Upper lobe of right lung (tissue), 1 donor: ENCODE measurements around the gene DSCAM. TPM values are rescaled to one million over a fixed set of nuclear protein-coding genes. Genes with fewer than 3 reads are reported as not detected.

ENCODE experiments used
- ATAC-seq: fragments of 200-7000 bp; cut with Tn5 transposase; one replicate; pipeline ENCODE4 v1.9.1; 2020; ENCODE audit warnings: mild to moderate bottlenecking, moderate library complexity
- DNase-seq: peaks from one replicate; pipeline ENCODE4 v3.0.0-alpha.2; 2020
- H3K27ac ChIP-seq: fragments of 200-600 bp; one replicate; pipeline ENCODE4 v1.8.0; 2022
- H3K27me3 ChIP-seq: fragments of 200-600 bp; one replicate; pipeline ENCODE4 v1.8.0; 2022; ENCODE audit warnings: mild to moderate bottlenecking
- H3K36me3 ChIP-seq: fragments of 200-600 bp; one replicate; pipeline ENCODE4 v1.8.0; 2022
- H3K4me1 ChIP-seq: fragments of 200-600 bp; one replicate; pipeline ENCODE4 v1.8.0; 2022
- H3K4me3 ChIP-seq: fragments of 200-600 bp; one replicate; pipeline ENCODE4 v1.8.0; 2022; ENCODE audit warnings: mild to moderate bottlenecking
- H3K9me3 ChIP-seq: fragments of 200-600 bp; one replicate; pipeline ENCODE4 v1.8.0; 2022
- CTCF ChIP-seq: fragments of 200-600 bp; IDR thresholded peaks from one replicate; pipeline ENCODE4 v1.8.0; 2022; ENCODE audit warnings: antibody characterized with exemption
- intact Hi-C: fragments of 100-400 bp; cut with DNase I; formaldehyde crosslinking; loops from one replicate; pipeline ENCODE4 v1.11.0; 2022
- total RNA-seq: library from RNA; stranded (reverse); fragmentation: NEBNext Ultra II Directional; extraction: Animal tissue kit (Norgen Biotek cat#: 25700); gene quantifications from one replicate; pipeline ENCODE4 v1.2.1, GENCODE V29; 2021
- donor health status: DM: no; HTN: yes; CAD: no; lungs with severe emphysema.

Gene DSCAM
- total RNA-seq, 1 donor from 2014 or later: not detected

- intact Hi-C loops: no loop called here
- DNase-seq (no peak), ATAC-seq (peak; percentile 38)
- H3K4me3 ChIP-seq: no peak overlapping the region
- no peaks in the 10 kb centered on the region for H3K9me3 ChIP-seq
- no peaks in the 10 kb centered on the region for H3K36me3 ChIP-seq
- H3K27ac ChIP-seq: no peak overlapping the region
- H3K4me1 ChIP-seq: no peaks in the 10 kb centered on the region
- no peak for TF ChIP-seq CTCF
- H3K27me3 ChIP-seq: peaks cover 14% of the 10 kb centered on the region
These were observed 5.6 kb upstream of the DSCAM start for GRCh38 chr21:40852563-40852962.

DNA sequence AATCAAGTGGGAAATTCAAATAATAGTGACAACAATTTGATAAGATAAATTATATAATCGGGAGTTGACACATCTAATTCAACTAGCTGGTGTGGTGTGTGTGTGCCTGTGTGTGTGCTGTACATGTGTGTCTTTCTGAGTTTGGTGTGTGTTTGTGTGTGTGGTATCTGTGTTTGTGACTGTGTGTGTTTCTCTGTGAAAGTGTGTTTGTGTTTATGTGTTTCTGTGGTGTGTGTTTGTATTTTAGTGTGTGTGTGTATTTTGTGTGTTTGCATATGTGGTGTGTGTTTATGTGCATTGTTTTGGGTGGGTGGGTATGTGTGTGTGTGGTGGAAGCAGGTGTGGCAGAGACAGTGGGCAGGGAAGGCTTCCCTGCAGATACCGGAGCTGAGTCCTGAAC lies 4.8 kb upstream of the DSCAM start:
- no peak for DNase-seq
- H3K27ac ChIP-seq: no peak overlapping the region
- no peak for ATAC-seq
- H3K27me3 ChIP-seq: peaks cover 21% of the 10 kb centered on the region
- intact Hi-C loops: no loop called here
- no peak overlapping the region for H3K4me3 ChIP-seq
- H3K9me3 ChIP-seq: no peaks in the 10 kb centered on the region
- H3K4me1 ChIP-seq: no peaks in the 10 kb centered on the region
- H3K36me3 ChIP-seq: no peaks in the 10 kb centered on the region
- TF ChIP-seq CTCF: no peak

GRCh38 chr21:40850071-40850470 lies 3.1 kb upstream of the DSCAM start:
- TF ChIP-seq CTCF: no peak
- peaks cover 32% of the 10 kb centered on the region for H3K27me3 ChIP-seq

DNA sequence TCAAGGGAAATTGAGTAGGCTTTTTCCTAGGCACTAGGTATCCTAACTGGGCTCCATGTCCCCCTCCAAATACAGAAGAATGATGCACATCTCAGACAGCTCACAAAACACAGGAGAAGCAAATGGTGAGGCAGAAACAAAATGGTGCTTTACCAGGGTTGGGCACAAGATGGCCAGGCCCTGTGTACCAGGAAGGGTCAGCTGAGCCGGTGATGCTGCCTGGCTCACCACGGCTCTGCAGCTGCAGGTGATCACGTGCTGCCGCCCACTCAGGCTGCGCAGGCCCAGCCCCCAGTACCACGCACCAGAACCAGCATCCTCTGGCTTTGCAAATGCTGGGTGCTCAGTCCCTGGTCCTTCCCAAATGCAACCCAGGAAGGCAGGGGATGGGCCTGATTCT lies 993 bp upstream of the DSCAM start:
- Histone ChIP-seq H3K27me3 (peaks cover 32% of the 10 kb centered on the region), H3K9me3 (no peaks in the 10 kb centered on the region), H3K36me3 (no peaks in the 10 kb centered on the region), H3K4me3 (no peak overlapping the region), H3K27ac (no peak overlapping the region), H3K4me1 (no peaks in the 10 kb centered on the region)
- DNase-seq: no peak
- ATAC-seq: no peak
- no peak for TF ChIP-seq CTCF
- intact Hi-C loops: no loop called here

More at GRCh38 chr21:40850071-40850470, 3.1 kb upstream of the DSCAM start:
- H3K36me3 ChIP-seq: no peaks in the 10 kb centered on the region
- intact Hi-C loops: no loop called here
- H3K4me3 ChIP-seq: no peak overlapping the region
- ATAC-seq (no peak), DNase-seq (no peak)
- H3K9me3 ChIP-seq: no peaks in the 10 kb centered on the region
- no peak overlapping the region for H3K27ac ChIP-seq
- no peaks in the 10 kb centered on the region for H3K4me1 ChIP-seq

- no peaks in the 10 kb centered on the region for H3K4me1 ChIP-seq
- H3K4me3 ChIP-seq: no peak overlapping the region
- H3K36me3 ChIP-seq: no peaks in the 10 kb centered on the region
- no peaks in the 10 kb centered on the region for H3K9me3 ChIP-seq
- no peak overlapping the region for H3K27ac ChIP-seq
- peaks cover 44% of the 10 kb centered on the region for H3K27me3 ChIP-seq
- intact Hi-C loops: no loop called here
- ATAC-seq (no peak), DNase-seq (no peak)
- TF ChIP-seq CTCF: no peak
These were observed 855 bp downstream of the DSCAM start for GRCh38 chr21:40846103-40846502.

- TF ChIP-seq CTCF: no peak
- intact Hi-C loops: no loop called here
- peaks cover 50% of the 10 kb centered on the region for H3K27me3 ChIP-seq
- H3K4me1 ChIP-seq: no peaks in the 10 kb centered on the region
- H3K4me3 ChIP-seq: no peak overlapping the region
- H3K27ac ChIP-seq: no peak overlapping the region
- no peaks in the 10 kb centered on the region for H3K9me3 ChIP-seq
- no peaks in the 10 kb centered on the region for H3K36me3 ChIP-seq
- no peak for ATAC-seq
- DNase-seq: no peak
These were observed 1.4 kb downstream of the DSCAM start for GRCh38 chr21:40845441-40845995.
